Testis (tissue), 3 donors: Measurements from ENCODE around the gene ABI3. TPM values are rescaled to one million over a fixed set of nuclear protein-coding genes. Genes with fewer than 3 reads are reported as not detected.

Experiments
- DNase-seq: peaks from one replicate; pipeline ENCODE4 v3.0.0-alpha.2; 2019
- H3K27ac ChIP-seq, 2 donors: fragments of 200-600 bp; sonication (generic); one replicate each; pipeline ENCODE4 v1.5.1; 2019
- H3K27me3 ChIP-seq: fragments of 200-600 bp; sonication (generic); one replicate; pipeline ENCODE4 v1.5.1; 2019
- H3K36me3 ChIP-seq: fragments of 200-600 bp; sonication (generic); one replicate; pipeline ENCODE4 v1.5.1; 2017; ENCODE audit warnings: low read depth; ENCODE audit errors: missing control alignments
- H3K4me1 ChIP-seq: fragments of 200-600 bp; sonication (generic); one replicate; pipeline ENCODE4 v1.5.1; 2019
- H3K4me3 ChIP-seq, 2 donors: fragments of 200-600 bp; sonication (generic); one replicate each; pipeline ENCODE4 v1.5.1; 2017 to 2019
- H3K9me3 ChIP-seq: fragments of 200-600 bp; sonication (generic); one replicate; pipeline ENCODE4 v1.5.1; 2017
- CTCF ChIP-seq, 3 experiments: fragments of 450-650 bp in 2 of 3; fragments of 200-600 bp in 1 of 3; sonication (generic) in 1 of 3; IDR thresholded peaks; one replicate each; pipeline ENCODE4 v1.5.1; 2016 to 2019; ENCODE audit warnings: antibody characterized with exemption in 3 of 3, mild to moderate bottlenecking in 2 of 3, moderate library complexity in 1 of 3
- POLR2A ChIP-seq: fragments of 450-650 bp; IDR thresholded peaks from one replicate; pipeline ENCODE4 v1.6.1; 2017; ENCODE audit warnings: antibody characterized with exemption, mild to moderate bottlenecking, moderate library complexity
- WGBS, 2 donors: methylation state at CpG; one replicate each; pipeline ENCODE4 v1.1.5; 2018; 5-methylcytosine and 5-hydroxymethylcytosine counted together
- intact Hi-C: fragments of 100-400 bp; cut with DNase I; formaldehyde crosslinking; loops from one replicate; pipeline ENCODE4 v1.15.1; 2023; ENCODE audit warnings: low total_unique reads
- polyA plus RNA-seq: library from polyadenylated mRNA; stranded (reverse); fragments of 350-450 nt; fragmentation: Illumina TruSeq; extraction: RNeasy Lipid Tissue Mini Kit (QIAGEN cat#74804); gene quantifications from one replicate; pipeline ENCODE4 v1.2.3, GENCODE V29; 2014; ENCODE audit warnings: low read depth, low replicate concordance; ENCODE audit not compliant: insufficient read depth
- total RNA-seq, 2 donors: library from RNA; depleted of rRNA; stranded (reverse); fragments of >200 nt; gene quantifications; one replicate each; pipeline ENCODE4 v1.2.3, GENCODE V29; 2016

ABI3 gene
- total and polyA plus RNA-seq, 3 donors from 2014 or later = 0.87 to 3.9 (median 2.2) TPM

GRCh38 chr17:49191917-49192741, 18.4 kb upstream of the ABI3 start:
- no peaks in the 10 kb centered on the region for H3K27me3 ChIP-seq
- peak overlapping the region; percentile 75 to 77 for H3K4me3 ChIP-seq
- WGBS, 2 donors = 0 to 2% methylated on average over 39 to 45 of the region's 53 CpGs
- H3K36me3 ChIP-seq = no peaks in the 10 kb centered on the region
- TF ChIP-seq POLR2A (no peak), CTCF (IDR thresholded peaks at IDR 0.05) (peak in 2 of 3 experiments; percentile 5 to 19)
- peak overlapping the region; percentile 95 to 99 for H3K27ac ChIP-seq
- H3K4me1 ChIP-seq = no peaks in the 10 kb centered on the region
- H3K9me3 ChIP-seq = no peaks in the 10 kb centered on the region
- intact Hi-C loops = no loop called here
- DNase-seq = peak; percentile 96

- no peaks in the 10 kb centered on the region for H3K27me3 ChIP-seq
- 2 to 6% methylated on average over 17 to 21 of the region's 21 CpGs for WGBS, 2 donors
- DNase-seq = peak; percentile 80
- H3K36me3 ChIP-seq = no peaks in the 10 kb centered on the region
- H3K9me3 ChIP-seq = no peaks in the 10 kb centered on the region
- H3K4me1 ChIP-seq = no peaks in the 10 kb centered on the region
- intact Hi-C loops = no loop called here
- TF ChIP-seq CTCF (IDR thresholded peaks at IDR 0.05) = no peak
- no peak for TF ChIP-seq POLR2A
- H3K27ac ChIP-seq = peak overlapping the region; percentile 95 to 99
- H3K4me3 ChIP-seq = peak overlapping the region; percentile 75 to 77
These were observed 16.8 kb upstream of the ABI3 start for GRCh38 chr17:49193513-49194296.

- TF ChIP-seq CTCF (IDR thresholded peaks at IDR 0.05) (no peak), POLR2A (no peak)
- WGBS, 2 donors = 49 to 62% methylated on average over 3 of the region's 3 CpGs
- intact Hi-C loops = no loop called here
These were observed 16.3 kb upstream of the ABI3 start for GRCh38 chr17:49194297-49194607.

GRCh38 chr17:49195751-49196150, 14.8 kb upstream of the ABI3 start:
- no peaks in the 10 kb centered on the region for H3K27me3 ChIP-seq
- TF ChIP-seq CTCF (IDR thresholded peaks at IDR 0.05) (no peak), POLR2A (no peak)
- H3K36me3 ChIP-seq = no peaks in the 10 kb centered on the region
- no peak overlapping the region for H3K4me3 ChIP-seq
- no peak overlapping the region for H3K27ac ChIP-seq
- DNase-seq = no peak
- intact Hi-C loops = no loop called here
- 75 to 76% methylated on average over 4 of the region's 4 CpGs for WGBS, 2 donors
- H3K9me3 ChIP-seq = no peaks in the 10 kb centered on the region
- no peaks in the 10 kb centered on the region for H3K4me1 ChIP-seq

More at GRCh38 chr17:49194297-49194607, 16.3 kb upstream of the ABI3 start:
- Histone ChIP-seq H3K27ac (peak overlapping the region in 1 of 2 donors; percentile 95), H3K27me3 (no peaks in the 10 kb centered on the region), H3K4me3 (no peak overlapping the region), H3K4me1 (no peaks in the 10 kb centered on the region), H3K9me3 (no peaks in the 10 kb centered on the region), H3K36me3 (no peaks in the 10 kb centered on the region)
- DNase-seq = no peak
